CD4-positive, alpha-beta T cell treated with Interleukin-1 beta for 1 hour (primary cell): ENCODE measurements around the gene C16orf86.
A peak's percentile ranks its signal among the peaks of the same experiment; 100 is the strongest.
"Not testable (repeated sequence)": the region's sequence is repeated elsewhere in the genome, so short reads cannot be mapped to it uniquely, and the experiment has no call there.

Experiments
- DNase-seq, 2 donors: peaks; one replicate each; pipeline ENCODE4 v3.0.0-alpha.2; 2020 to 2022

C16orf86 gene

DNA sequence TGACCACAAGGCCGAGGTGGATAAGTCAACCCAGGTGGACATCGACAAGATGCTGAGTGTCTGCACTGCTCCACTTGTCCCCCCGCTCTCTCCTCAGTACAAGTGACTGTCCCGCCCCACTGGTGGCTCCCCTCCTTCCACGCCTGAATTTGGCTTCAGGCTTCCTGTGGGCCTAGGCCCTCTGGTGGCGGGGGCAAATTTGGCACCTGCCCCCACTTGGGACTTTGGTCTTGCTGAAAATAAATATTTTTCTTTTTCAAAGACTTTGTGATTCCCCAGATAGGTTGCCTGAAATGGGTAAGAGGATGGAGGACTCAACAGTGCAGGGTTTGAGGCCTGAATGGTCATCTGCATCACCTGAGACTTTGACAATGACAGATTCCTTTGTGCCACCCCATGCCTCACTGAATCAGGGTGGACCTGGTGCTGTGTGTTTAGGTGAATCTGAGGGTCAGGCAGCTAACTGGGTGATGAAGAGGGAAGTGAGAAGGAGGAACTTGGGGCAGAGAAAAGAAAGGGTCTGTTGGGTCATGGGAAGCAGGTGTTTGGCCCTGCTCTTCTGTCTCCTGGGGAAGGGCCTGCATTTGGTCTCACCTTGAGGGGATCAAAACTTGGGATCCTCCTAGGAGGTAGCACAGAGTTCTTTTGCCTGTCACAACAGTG, 2.0 kb downstream of the C16orf86 start:
- peak; percentile 29 to 31 for DNase-seq

DNA sequence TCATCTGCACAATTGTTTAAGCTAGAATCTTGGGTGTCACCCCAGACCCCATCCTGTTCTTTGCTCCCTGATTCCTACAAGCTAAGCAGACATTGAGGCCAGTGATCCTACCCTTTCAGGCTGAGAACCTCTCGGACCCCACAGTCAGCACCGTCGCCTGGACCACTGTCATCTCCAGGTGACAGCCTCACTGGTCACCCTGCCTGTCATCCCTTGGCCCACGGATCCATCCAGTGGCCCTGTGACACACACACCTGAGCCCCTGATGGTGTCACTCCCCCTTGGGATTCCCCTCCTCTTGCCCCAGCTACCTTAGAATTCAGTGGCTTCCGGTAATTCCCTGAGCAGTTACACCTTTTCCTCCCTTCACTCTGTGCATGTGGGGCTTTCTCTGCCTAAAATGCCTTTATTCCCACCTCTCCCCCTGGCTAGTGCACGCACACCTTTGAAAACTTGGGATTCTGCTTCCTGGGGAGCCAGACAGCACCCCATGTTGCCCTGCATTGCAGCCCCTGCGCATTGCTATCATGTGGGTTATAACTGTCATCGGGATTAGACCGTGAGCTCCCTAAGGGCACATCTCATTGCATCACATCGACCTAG, 3.0 kb downstream of the C16orf86 start:
- DNase-seq: no peak

DNA sequence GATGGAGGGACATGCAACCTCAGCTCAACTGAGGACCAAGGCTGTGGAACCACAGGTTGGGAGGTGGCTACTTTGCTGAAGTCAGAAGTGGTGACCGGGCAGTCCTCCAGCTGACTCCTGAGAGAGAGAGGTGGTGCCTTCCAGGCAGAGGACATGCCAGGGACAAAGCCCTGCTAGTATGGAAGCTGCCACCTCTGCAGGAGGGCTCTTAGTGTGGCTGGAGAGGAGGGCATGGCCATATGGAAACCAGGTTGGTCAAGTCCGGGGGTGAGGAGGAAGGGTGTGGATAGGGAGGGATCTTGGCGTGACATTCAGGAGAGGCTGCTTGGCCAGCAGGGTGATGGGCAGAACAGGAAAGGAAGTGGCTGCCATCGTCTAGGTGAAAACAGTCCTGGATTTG, 5.7 kb downstream of the C16orf86 start:
- no peak for DNase-seq

DNA sequence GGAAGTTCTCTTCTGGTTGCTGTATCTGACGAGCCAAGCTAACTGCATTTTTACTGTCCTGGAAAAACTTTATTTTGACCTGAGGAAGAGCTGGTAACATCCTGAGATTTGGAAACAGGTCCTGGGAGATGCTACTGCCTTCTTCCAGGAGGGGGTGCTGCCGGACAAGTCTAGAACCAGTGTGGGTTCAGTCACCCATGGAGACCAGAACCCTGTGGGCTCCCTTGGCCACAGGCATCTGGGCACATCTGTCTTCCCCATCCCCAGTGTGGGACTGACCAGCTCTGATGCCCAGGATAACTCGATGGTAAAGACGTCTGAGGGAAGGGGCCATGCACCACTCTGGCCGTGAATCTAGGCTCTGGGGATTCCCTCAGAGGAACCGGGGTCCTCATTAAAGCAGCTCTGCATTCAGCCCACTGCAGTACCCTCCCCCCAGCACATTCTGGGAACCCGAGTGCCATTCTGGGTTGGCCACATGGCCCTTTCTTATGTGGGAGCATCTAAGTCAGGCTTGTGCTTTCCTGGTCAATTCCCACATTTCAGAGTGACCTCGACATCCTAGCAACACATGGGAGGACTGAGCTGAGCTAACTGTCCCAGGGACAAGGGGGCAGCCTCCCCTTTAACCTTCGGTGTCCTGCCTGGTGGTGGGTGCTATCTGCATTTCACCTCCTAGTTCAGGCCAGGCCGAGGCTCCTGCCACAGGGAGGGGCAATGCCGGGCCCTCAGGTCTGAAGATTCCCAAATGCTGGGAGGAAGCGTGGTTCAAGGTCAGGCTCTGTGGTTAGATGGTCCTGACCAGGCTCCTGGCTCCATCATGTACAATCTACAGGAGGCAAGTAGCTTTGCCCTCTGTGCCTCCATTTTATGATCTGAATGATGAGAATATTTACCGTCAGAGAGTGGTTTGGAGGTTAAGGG, 6.4 kb downstream of the C16orf86 start:
- DNase-seq: peak; percentile 63

DNA sequence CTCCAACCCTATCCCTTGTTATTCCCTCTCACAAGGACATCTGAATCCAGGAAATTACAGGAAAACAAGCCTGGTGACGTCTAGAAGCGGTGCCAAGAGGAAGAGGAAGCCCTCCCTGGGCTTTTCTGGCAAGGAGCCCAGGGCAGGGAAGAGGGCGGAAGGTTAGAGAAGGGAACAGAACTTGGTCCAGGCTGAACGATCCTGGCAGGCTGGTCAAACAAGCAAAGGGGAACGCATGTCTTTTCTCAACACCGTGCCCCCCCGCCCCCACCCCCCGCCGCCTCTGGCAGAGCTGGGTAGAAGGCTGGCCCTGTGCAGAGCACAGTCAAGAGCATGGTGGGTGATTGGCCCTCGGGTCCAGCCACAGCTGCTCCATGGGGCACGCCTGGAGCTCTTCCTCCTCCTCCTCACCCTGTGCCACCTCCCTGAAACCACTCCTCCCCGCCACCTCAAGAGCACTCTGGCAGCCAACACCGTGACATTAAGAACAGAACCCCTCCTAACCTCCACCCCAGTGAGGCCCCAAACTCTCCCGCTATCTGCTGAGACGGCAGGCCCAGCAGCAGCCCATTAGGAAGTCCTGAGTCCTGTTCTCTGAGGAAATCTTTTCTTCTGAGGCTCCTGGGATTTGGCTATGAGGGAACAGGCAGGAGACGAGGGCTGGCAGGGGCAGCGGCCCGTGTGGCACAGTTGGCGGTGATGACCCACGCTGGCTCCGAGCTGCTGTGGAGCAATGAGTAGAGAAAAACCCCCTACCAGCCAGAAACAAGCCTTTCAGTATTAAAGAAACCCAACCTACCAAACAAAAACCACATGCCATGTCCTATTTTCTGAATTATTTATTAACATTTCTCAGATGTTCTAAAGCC, 7.3 kb downstream of the C16orf86 start:
- DNase-seq: peak in 1 of 2 donors; percentile 23

DNA sequence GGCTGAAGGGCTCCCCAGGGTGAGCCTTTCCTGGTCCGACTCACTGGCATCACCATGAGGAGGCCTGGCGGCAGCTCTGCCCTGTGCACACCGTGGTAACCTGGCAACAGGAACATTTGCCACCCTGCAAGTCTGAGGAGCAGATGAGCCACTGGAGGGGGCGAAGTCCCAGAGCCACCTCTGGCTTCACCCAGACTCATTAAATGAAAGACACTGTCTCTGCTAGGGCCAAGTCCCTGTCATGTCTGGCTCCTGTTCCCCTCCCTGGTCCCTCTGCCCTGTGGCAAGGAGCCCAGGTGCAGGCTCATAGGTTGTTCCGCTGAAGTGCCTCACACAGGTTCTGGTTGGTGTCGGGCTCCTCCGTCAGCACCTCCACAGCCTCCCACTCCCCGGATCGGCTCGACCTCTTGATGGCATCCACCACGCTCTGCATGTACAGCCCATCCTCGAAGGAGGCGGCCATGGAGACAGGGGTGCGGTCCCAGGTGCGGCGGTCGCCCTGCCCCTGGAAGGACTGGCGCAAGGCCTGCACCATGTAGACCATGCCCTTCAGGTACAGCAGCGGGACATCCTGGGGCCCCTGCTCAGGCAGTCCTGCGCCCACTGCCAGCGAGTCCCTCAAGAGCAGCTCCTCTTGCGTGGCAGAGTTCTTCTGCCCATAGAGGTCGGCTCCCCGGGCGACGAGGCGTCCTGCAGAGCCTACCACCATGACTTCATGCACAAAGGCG, 8.4 kb downstream of the C16orf86 start:
- DNase-seq: no peak

DNA sequence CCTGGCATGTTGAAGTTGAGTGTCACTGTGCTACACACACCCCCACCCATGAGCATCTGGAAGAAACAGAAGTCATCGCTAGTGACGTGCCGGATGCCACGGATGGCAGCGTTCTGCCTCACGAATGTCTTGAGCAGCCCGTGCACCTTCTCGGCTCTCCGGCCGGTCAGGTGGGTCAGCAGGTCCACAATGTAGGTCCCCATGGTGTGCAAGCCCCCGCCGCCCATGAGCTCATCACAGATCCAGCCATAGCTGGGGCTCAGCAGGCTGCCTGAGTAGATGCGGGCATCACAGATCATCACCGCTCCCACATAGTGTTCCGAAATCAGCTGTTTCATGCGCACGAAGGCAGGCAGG, 8.9 kb downstream of the C16orf86 start:
- no peak for DNase-seq

DNA sequence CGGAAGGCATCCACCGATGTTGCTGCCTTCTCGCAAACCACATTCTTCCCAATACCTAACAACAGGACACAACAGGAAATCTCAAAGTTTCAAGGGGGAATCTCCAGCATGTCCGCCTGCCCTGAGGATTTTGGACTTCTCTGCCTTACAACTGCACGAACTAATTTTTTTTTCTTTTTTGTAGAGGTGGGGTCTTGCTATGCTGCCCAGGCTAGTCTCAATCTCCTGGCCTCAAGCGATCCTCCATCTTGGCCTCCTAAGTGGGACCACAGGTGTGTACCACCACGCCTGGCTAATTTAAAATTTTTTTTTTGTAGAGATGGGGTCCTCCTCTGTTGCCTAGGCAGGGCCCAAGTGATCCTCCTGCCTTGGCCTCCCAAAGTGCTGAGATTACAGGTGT, 9.4 kb downstream of the C16orf86 start:
- no peak for DNase-seq

DNA sequence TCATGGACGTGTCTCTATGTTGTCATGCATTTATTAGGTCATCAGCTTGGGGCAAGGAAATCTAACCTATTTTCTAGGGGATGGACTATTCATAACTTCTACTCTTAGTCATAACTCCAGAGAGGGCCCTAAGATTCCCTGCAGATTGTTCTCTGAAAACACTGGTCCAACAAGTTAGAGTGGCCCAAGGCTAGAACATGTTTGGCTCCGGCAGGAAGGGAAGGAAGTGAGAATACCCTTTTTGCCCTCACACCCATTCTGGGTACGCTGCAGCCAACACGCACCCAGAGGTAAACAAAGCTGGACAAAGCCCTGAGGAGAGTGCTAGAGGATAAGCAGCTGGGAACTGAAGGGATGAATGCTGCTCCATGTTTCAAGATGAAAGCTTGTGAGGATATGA, 9.9 kb downstream of the C16orf86 start:
- no peak for DNase-seq

DNA sequence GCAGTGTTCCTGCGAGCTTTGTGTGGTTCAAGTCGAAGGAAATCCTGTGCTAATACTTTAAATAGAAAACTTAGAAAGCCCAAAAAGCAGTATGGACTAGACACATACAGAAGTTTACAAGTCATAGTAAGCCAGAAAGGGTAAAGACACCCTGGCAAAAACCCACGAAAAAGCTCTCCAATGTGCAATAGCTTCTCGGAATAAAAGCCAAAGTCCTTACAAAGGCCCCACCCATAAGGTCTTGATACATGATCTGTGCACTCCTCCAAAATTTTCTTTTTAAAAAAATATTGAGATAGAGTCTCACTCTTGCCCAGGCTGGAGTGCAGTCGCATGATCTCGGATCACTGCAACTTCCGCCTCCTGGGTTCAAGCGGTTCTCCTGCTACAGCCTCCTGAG, 10.3 kb downstream of the C16orf86 start:
- no peak for DNase-seq

DNA sequence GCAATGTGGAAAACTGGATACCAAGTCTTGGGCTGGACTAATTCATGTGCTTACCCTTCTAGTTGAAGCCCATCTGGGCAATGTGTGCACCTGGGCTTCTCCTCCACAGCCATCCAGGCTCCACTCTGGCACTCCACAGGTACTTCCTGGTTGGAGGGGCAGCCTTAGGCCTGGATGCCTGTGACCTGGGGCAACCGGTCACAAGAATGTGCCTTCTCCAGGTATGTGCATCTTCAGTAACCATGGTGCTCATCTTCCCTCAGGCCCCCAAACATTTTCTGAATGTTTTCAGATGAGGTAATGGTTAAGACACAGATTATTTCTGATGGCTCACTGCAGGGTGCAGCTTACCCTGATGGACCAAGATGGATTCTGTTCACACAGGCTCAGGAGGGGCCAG, 11.1 kb downstream of the C16orf86 start:
- no peak for DNase-seq

DNA sequence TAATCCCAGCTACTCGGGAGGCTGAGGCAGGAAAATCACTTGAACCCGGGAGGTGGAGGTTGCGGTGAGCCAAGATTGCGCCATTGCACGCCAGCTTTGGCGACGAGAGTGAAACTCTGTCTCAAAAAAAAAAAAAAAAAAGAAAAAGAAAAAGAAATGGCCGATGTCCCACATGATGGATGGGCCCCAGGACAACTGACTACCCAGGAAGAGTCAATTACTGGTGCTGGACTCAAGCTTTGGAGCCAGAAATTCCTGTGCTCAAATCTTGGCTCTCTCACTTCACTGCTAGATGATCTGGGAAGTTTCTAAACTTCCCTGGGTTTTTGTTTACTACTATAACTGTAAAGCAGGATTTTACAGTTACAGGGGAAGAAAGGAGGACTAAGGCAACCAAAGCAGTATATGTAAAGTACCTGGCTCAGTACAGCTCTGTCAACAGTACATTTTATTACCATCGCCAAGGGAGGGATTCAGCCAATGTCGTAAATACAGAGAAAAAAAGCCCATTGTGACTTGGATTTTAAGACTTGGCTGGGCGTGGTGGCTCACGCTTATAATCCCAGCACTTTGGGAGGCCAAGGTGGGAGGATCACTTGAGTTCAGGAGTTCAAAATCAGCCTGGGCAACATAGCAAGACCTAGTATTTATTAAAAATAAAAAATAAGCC, 11.9 kb downstream of the C16orf86 start:
- DNase-seq: no peak

DNA sequence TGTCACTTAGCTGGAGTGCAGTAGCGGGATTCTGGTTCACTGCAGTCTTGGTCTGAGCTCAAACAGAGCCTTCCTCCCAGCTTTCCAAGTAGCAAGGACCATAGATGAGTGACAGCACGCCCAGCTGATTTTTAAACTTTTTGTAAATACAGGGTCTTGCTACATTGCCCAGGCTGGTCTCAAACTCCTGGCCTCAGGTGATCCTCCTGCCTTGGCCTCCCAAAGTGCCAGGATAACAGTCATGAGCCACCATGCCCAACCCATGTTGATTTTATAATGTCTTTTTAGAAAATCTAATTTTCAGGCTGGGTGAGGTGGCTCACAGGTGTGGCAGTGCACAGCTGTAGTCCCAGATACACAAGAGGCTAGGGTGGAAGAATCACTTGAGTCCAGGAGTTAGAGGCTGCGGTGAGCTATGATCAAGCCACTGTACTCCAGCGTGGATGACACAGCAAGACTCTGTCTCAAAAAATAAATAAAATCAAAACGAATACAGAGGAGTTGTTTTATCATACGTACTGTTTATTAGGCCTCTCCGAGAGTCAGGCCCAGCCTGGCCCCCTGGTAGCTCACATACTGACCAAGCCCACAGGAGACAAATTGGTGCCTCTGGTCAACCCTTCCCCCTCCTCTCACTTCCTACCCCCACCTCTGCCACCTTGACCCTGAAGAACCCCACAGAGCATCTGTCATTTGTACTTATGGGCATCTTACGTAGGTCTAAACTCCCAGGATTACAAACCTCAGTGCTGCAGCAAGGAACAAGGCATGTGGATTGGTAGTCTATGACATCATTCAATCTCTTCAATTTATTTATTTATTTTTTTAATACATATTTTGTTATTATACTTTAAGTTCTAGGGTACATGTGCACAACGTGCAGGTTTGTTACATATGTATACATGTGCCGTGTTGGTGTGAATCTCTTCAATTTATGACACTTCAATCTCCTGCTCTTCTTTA, 13.6 kb downstream of the C16orf86 start:
- no peak for DNase-seq

DNA sequence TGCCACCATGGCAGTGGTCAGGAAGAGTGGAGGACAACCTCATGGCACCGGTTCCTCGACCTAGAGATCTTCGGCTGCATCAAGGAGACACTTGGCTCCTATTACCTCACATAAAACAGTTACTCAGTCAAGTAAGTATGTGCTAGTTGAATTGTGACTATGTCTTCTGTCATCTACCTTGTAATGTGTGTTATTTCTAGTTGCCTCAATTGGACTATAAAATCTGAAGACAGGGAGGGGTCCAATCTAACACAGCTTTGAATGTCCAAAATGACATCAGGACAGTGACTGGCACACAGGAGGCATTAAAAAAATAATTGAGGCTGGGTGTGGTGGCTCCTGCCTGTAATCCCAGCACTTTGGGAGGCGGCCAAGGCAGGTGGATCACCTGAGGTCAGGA, 17.2 kb downstream of the C16orf86 start:
- no peak for DNase-seq

DNA sequence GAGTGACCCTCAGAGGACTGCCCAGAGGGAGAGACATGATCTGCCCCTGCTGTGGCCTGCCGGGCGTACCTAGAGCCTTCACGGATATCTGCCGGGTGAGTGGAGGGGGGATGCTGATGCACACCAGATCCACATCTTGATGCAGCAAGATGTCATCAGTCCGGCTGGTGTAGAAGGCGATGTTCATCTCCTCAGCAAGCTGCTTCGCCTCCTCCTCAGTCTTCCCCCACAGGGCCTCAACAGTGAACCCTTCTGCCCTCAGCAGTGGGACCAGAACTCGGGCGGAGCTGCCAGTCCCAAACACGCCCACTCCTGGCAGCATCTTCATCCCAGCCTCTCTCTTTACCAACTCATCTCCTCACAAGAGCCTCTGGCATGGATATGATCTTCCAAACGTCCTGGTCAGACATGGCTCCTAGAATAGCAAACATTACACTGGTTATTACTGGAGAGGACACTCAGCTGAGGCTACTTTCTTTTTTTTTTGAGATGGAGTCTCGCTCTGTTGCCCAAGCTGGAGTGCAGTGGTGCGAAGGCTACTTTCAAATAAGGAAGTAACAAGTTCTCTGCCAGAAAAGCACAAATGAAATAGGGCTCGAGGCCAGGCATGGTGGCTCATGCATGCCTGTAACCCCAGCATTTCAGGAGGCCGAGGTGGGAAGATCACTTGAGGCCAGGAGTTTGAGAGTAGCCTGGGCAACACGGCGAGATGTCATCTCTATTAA, 18.9 kb downstream of the C16orf86 start:
- peak in 1 of 2 donors; percentile 15 for DNase-seq

DNA sequence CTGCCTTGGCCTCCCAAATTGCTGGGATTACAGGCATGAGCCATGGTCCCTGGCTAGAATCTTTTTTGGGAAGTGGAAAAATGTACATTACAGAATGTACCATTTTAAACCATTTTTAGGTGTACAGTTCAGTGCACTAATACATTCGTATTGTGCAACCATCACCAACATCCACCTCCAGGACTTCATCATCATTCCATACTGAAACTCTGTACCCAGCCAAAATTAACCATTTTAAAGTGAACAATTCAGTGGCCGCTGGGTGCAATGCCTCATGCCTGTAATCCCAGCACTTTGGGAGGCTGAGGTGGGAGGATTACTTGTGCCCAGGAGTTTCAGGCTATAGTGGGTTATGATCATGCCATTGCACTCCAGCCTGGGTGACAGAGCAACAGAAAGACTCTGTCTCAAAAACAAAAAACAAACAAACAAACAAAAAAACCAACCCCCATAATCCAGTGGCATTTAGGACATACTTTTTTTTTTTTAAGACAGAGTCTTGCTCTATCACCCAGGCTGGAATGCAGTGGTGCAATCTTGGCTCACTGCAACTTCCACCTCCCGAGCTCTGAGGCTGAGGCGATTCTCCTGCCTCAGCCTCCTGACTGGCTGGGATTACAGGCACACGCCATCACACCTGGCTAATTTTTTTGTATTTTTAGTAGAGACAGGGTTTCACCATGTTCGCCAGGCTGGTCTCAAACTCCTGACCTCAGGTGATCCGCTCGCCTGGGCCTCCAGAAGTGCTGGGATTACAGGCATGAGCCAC, 27.1 kb downstream of the C16orf86 start:
- not testable (repeated sequence) for DNase-seq

DNA sequence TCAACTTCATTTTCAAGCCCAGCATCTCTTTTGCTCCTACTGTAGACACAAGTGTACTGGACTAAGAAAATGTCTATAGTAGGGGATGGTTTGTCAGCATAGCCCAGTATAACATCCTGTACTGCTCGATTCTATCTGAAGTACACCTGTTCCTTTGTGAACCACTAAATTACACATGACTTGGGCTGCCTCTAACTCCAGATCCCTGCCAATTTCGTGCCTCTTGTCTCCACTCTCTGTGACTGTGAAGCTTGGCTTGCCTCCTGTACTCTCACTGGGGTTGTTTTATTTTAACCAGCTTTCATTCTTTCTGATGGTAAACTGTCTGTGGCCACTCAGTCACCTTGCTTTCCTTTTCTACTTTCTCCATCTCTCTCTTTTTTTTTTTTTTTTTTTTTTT, 28.0 kb downstream of the C16orf86 start:
- DNase-seq: no peak

DNA sequence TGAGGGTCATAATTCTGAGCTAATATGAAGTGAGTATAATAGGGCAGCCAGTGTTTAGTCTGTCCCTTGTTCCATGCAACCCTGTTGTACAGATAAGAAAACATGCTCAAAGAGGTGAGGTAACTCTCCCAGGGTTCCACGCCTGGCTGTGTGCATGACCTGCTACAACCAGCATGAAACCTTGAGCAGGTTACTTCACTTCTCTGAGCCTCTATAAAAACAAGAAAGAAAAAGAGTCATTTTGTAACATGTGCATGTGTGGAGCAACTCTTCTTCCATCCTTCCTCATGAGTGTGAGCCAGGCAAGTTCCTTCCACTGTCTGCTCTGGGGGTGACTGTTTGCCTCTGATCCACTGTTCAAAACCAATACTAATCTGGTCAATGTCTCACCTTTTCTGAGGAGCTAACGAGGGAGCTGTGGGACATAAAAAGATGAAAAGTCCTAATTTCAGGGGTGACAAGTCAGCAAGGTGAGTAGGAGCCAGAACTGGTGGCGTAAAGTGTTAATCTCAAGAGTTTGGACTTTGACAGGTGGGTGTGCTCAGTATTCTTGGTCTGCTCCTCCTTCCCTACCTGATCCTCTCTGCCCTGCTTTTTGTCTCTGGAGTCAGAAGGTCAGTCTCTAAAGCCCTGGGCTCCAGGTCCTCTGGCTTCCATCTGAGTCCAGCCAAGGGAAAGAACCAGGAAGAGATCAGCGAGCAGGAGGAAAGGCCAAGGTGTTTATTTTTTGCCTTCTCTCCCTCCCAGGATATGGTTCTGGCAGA, 31.0 kb downstream of the C16orf86 start:
- no peak for DNase-seq
